Peyer's patch (tissue), 4 donors: ENCODE data around the gene CCDC78. TPM values are rescaled to one million over a fixed set of nuclear protein-coding genes. Genes with fewer than 3 reads are reported as not detected.

Source experiments
- DNase-seq, 3 donors: peaks; one replicate each; pipeline ENCODE4 v3.0.0-alpha.2; 2017 to 2019
- H3K27ac ChIP-seq, 4 donors: fragments of 200-600 bp; sonication (generic); one replicate each; pipeline ENCODE4 v1.5.1; 2016 to 2019
- H3K27me3 ChIP-seq, 2 donors: fragments of 200-600 bp; sonication (generic); one replicate each; pipeline ENCODE4 v1.5.1; 2019
- H3K36me3 ChIP-seq, 3 donors: fragments of 200-600 bp; sonication (generic); one replicate each; pipeline ENCODE4 v1.5.1; 2016 to 2019
- H3K4me1 ChIP-seq, 4 donors: fragments of 200-600 bp; sonication (generic); one replicate each; pipeline ENCODE4 v1.5.1; 2016 to 2019
- H3K4me3 ChIP-seq, 4 donors: fragments of 200-600 bp; sonication (generic); 1 replicate in 3 of 4; 2 replicates in 1 of 4; pipeline ENCODE4 v1.5.1; 2016 to 2019; ENCODE audit warnings: mild to moderate bottlenecking in 1 of 4
- H3K9me3 ChIP-seq, 4 donors: fragments of 200-600 bp; sonication (generic); one replicate each; pipeline ENCODE4 v1.5.1; 2016 to 2019; ENCODE audit warnings: mild to moderate bottlenecking in 1 of 4
- POLR2A ChIP-seq, 2 donors: fragments of 450-650 bp; IDR thresholded peaks; one replicate each; pipeline ENCODE4 v1.5.1; 2017; ENCODE audit warnings: antibody characterized with exemption in 2 of 2, mild to moderate bottlenecking in 2 of 2, moderate library complexity in 2 of 2
- total RNA-seq, 4 donors: library from RNA; depleted of rRNA; stranded (reverse); fragments of >200 nt; gene quantifications; one replicate each; pipeline ENCODE4 v1.1.0, GENCODE V29; 2016
- TF ChIP-seq, protein P1 (sequence below), 6 experiments: fragments of 450-650 bp in 4 of 6; fragments of 200-600 bp in 2 of 6; sonication (generic) in 1 of 6; IDR thresholded peaks; one replicate each; pipeline ENCODE4 v1.5.1; 2017 to 2019; ENCODE audit warnings: antibody characterized with exemption in 6 of 6, mild to moderate bottlenecking in 3 of 6, moderate library complexity in 1 of 6

CCDC78 gene
- total RNA-seq, 4 donors from 2014 or later: 2.1 to 13.2 (median 6.3) TPM

DNA sequence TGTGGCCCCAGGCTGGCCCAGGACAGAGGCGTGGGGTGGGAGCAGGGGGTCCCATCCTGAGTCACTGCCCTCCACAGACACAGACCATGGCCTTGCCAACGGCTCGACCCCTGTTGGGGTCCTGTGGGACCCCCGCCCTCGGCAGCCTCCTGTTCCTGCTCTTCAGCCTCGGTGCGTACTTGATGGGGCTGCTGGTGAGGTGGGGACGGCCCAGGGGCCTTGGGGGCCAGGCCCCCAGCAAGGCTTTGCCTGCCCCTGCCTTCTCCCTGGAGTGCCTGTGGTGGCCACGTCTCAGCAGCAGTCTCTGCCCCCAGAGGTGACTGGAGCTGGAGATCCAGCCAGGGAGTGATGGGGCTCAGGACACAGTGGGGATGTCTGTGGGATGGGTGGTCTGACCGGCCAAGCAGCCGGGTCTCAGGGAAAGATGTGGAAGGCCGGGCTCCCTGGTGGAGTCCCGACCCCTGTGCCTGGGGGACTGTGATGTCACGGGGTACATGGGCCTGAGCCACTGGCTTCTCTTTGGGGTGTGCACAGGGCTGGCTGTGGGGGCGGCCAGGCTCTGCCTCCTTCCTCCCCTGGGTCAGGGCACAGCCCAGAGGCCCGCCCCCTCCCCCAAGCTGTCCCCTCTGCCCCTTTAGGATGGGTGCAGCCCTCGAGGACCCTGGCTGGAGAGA lies 36.5 kb upstream of the CCDC78 start:
- DNase-seq: no peak
- TF ChIP-seq, protein P1, sequence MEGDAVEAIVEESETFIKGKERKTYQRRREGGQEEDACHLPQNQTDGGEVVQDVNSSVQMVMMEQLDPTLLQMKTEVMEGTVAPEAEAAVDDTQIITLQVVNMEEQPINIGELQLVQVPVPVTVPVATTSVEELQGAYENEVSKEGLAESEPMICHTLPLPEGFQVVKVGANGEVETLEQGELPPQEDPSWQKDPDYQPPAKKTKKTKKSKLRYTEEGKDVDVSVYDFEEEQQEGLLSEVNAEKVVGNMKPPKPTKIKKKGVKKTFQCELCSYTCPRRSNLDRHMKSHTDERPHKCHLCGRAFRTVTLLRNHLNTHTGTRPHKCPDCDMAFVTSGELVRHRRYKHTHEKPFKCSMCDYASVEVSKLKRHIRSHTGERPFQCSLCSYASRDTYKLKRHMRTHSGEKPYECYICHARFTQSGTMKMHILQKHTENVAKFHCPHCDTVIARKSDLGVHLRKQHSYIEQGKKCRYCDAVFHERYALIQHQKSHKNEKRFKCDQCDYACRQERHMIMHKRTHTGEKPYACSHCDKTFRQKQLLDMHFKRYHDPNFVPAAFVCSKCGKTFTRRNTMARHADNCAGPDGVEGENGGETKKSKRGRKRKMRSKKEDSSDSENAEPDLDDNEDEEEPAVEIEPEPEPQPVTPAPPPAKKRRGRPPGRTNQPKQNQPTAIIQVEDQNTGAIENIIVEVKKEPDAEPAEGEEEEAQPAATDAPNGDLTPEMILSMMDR (IDR thresholded peaks at IDR 0.05): no peak
- TF ChIP-seq POLR2A (IDR thresholded peaks at IDR 0.05): no peak
- H3K4me1 ChIP-seq: no peaks in the 10 kb centered on the region
- no peak overlapping the region for H3K27ac ChIP-seq
- no peaks in the 10 kb centered on the region for H3K36me3 ChIP-seq
- no peaks in the 10 kb centered on the region for H3K27me3 ChIP-seq
- no peak overlapping the region for H3K4me3 ChIP-seq
- H3K9me3 ChIP-seq: no peaks in the 10 kb centered on the region

DNA sequence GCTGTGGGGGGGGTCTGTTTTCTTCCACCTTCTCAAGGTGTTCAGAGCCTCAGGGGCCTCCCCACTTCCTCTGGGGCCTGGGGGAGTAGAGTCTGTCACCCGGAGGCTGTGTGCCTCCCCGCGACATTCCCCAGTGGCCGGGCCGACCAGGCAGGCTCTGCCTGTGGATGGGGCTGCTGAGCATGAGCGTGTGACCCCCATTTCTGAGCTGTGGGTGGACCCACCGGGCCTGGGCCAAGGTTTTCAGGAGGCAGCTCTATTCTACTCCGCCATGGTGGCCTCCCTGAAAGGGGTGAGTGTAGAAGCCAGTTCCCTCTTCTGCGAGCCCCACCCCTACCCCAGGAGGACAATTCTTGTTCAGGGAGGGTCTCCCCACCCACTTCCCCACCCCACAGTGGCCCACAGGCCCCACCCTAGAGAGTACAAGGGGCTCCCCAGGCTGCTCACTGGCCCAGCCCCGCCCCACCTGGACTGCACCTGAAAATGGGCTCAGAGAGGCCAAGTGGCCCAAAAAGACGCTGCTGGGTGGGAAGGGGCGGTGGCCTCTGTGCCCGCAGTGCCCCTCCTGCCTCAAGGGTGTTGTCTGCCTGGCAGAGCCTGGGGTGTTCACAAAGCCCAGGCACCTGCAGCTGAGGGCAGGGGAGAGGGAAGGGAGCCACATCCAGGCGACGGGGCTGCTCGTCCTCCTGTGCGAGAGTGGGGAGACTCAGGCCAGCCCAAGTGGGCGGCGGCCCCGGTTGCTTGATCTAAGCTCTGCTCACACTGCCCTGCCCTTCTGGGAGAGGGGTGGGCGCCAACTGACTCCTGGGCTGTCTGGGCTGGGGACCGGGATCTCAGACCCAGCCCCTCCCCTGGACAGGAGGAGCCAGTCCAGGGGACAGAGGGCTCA lies 35.6 kb upstream of the CCDC78 start:
- Histone ChIP-seq H3K27ac (no peak overlapping the region), H3K9me3 (no peaks in the 10 kb centered on the region), H3K36me3 (no peaks in the 10 kb centered on the region), H3K4me1 (no peaks in the 10 kb centered on the region), H3K4me3 (no peak overlapping the region), H3K27me3 (no peaks in the 10 kb centered on the region)
- no peak for DNase-seq
- TF ChIP-seq POLR2A (IDR thresholded peaks at IDR 0.05): no peak
- TF ChIP-seq, protein P1 (IDR thresholded peaks at IDR 0.05): no peak

DNA sequence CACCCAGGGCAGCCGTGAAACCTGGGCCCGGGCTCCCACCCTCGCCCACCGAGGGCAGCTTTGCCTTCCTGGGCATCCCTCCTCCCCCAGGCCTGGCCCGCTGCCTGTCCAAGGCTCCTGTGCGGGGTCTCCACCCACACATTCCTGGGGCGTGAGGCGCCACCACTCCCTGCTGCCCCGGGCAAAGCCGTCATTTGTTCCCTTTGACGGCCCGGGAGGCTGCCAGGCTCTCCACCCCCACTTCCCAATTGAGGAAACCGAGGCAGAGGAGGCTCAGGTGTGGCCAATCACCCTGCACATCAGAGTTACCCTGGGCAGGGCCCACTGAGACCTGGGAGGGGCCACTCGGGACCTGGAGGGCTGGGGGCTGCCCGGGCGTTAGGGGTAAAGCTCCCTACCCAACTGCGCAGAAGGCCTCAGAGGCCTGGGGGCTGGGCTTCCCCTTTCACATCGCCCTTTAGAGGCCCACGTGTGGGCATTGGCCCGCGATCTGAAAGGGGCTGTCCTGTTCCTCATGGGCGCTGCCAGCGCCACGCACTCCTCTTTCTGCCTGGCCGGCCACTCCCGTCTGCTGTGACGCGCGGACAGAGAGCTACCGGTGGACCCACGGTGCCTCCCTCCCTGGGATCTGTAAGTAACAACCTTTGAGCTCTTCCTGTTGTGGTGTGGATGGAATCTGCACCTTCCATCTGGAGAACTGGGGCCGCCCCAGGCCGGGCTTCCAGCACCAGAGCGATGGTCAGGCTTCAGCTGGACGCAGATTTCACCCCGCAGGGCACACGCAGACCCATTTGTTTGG lies 34.5 kb upstream of the CCDC78 start, which contains the start of gene MSLN:
Gene MSLN, plus strand, starts transcription at position 190 of the 799 bp plus-strand sequence. CDS start 1,947 bp downstream, outside the sequence.
- H3K27ac ChIP-seq: no peak within 1 kb of the TSS
- no peaks in the 10 kb centered on the region for H3K4me1 ChIP-seq
- DNase-seq: no peak
- H3K4me3 ChIP-seq: no peak within 1 kb of the TSS
- H3K27me3 ChIP-seq: no peaks in the 10 kb centered on the region
- no peaks in the 10 kb centered on the region for H3K36me3 ChIP-seq
- no peaks in the 10 kb centered on the region for H3K9me3 ChIP-seq
- no peak for TF ChIP-seq POLR2A (IDR thresholded peaks at IDR 0.05)
- TF ChIP-seq, protein P1 (IDR thresholded peaks at IDR 0.05): no peak

DNA sequence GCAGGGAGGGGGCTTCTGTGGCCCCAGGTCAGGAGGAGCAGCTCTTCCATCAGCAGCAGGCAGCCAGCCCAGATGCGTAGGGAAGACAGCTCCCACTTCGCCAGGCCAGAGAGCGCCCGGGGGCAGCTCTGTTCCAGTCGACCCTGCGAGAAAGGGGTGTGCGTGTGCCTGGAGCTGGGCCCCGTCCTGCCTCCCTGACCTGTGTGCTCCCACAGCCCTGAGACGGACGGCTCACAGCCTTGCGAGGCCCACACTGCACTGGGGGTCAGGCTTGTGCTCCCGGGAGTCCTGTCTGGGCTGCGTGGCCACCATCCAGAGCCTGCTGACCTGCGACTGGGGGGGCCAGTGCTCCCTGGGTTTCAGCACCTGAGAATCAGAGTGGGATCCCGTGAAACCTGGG lies 33.8 kb upstream of the CCDC78 start:
- no peak for TF ChIP-seq POLR2A (IDR thresholded peaks at IDR 0.05)
- TF ChIP-seq, protein P1 (IDR thresholded peaks at IDR 0.05): no peak

DNA sequence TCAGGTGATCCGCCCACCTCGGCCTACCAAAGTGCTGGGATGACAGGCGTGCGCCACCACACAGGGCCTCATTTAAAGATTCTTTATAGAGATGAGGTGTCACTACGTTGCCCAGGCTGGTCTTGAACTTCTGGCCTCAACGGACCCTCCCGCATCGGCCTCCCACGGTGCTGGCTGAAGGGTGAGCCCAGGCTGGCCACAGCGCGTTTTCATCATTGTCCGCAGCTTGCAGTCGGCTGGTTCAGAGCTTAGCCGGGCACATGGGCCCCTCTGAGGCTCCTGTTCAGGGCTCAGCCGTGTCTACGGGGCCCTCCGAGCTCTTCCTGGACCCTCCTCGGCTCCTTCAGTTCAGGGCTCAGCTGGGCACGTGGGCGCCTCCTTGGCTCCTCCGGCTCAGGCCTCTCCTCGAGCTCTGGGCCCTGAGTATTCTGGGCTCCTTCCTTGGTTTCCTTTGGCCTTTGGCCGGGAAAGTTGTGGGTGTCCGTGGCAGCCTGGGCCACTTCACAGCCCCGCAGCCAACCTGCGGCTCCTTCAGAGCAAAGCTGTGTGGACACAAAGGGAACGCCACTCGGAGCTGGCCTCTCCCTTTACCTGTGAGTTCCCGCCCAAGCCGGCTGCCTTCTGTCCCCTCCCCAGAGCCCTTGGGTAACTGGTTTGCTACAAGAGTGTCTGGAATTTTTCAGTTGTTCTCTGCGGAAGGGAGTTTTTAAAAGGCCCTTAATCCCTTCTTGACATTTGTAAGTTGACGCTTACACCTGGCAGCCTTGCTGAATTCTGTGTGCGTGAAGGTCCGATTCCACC lies 33.1 kb upstream of the CCDC78 start:
- no peaks in the 10 kb centered on the region for H3K27me3 ChIP-seq
- DNase-seq: no peak
- H3K4me3 ChIP-seq: no peak overlapping the region
- H3K4me1 ChIP-seq: no peaks in the 10 kb centered on the region
- H3K9me3 ChIP-seq: no peaks in the 10 kb centered on the region
- no peak overlapping the region for H3K27ac ChIP-seq
- TF ChIP-seq, protein P1 (IDR thresholded peaks at IDR 0.05): no peak
- no peak for TF ChIP-seq POLR2A (IDR thresholded peaks at IDR 0.05)
- no peaks in the 10 kb centered on the region for H3K36me3 ChIP-seq

More for the DNA sequence above, 33.8 kb upstream of the CCDC78 start:
- Histone ChIP-seq H3K27ac (no peak overlapping the region), H3K4me3 (no peak overlapping the region), H3K36me3 (no peaks in the 10 kb centered on the region), H3K27me3 (no peaks in the 10 kb centered on the region), H3K4me1 (no peaks in the 10 kb centered on the region), H3K9me3 (no peaks in the 10 kb centered on the region)
- no peak for DNase-seq
